Gastrocnemius medialis (tissue), 4 donors: ENCODE data around the gene CHST13. TPM values are rescaled to one million over a fixed set of nuclear protein-coding genes. Genes with fewer than 3 reads are reported as not detected.

Source experiments
- ATAC-seq, 2 donors: fragments of 150-250 bp; one replicate each; pipeline ENCODE4 v1.9.1; 2016
- DNase-seq, 2 donors: peaks; one replicate each; pipeline ENCODE4 v3.0.0-alpha.2; 2019
- H3K27ac ChIP-seq, 4 donors: fragments of 200-600 bp; sonication (generic); 1 replicate in 1 of 4; 2 replicates in 3 of 4; pipeline ENCODE4 v1.5.1; 2016 to 2018; ENCODE audit warnings: mild to moderate bottlenecking in 2 of 4, moderate library complexity in 1 of 4
- H3K27me3 ChIP-seq, 3 donors: fragments of 200-600 bp; sonication (generic) in 2 of 3; 1 replicate in 1 of 3; 2 replicates in 2 of 3; pipeline versions ENCODE4 v1.5.1 to v1.6.0; 2016 to 2019; ENCODE audit warnings: mild to moderate bottlenecking in 1 of 3, moderate library complexity in 1 of 3
- H3K36me3 ChIP-seq, 2 donors: fragments of 200-600 bp; sonication (generic) in 1 of 2; one replicate each; pipeline ENCODE4 v1.5.1; 2017 to 2018
- H3K4me1 ChIP-seq, 2 donors: fragments of 200-600 bp; sonication (generic) in 1 of 2; one replicate each; pipeline ENCODE4 v1.5.1; 2016 to 2017; ENCODE audit warnings: mild to moderate bottlenecking in 2 of 2
- H3K4me3 ChIP-seq, 4 donors: fragments of 200-600 bp; sonication (generic) in 3 of 4; 1 replicate in 1 of 4; 2 replicates in 3 of 4; pipeline ENCODE4 v1.5.1; 2016 to 2019; ENCODE audit warnings: mild to moderate bottlenecking in 2 of 4
- H3K9me3 ChIP-seq, 3 donors: fragments of 200-600 bp; sonication (generic) in 2 of 3; 1 replicate in 1 of 3; 2 replicates in 2 of 3; pipeline ENCODE4 v1.5.1; 2016 to 2019
- POLR2A ChIP-seq, 2 donors: fragments of 450-650 bp; IDR thresholded peaks; one replicate each; pipeline ENCODE4 v1.6.1; 2017; ENCODE audit warnings: antibody characterized with exemption in 2 of 2, mild to moderate bottlenecking in 2 of 2, moderate library complexity in 2 of 2
- in situ Hi-C, 4 donors: fragments of 200-750 bp; cut with MboI; loops; one replicate each; pipeline versions ENCODE4 v1.15.0 to v1.8.0; 2017; ENCODE audit warnings: low sequenced_read_pairs in 4 of 4
- intact Hi-C: fragments of 100-400 bp; cut with DNase I; formaldehyde crosslinking; loops from one replicate; pipeline ENCODE4 v1.15.1; 2023; ENCODE audit warnings: low total_unique reads
- total RNA-seq, 4 donors: library from RNA; depleted of rRNA; stranded (reverse); fragments of >200 nt; gene quantifications; one replicate each; pipeline versions ENCODE4 v1.1.0 to v1.2.3, GENCODE V29; 2016
- TF ChIP-seq, protein P1 (sequence below), 5 experiments: fragments of 450-650 bp in 3 of 5; fragments of 200-600 bp in 2 of 5; sonication (generic) in 2 of 5; IDR thresholded peaks in 4 of 5; conservative IDR thresholded peaks in 1 of 5; 1 replicate in 4 of 5; 2 replicates in 1 of 5; pipeline ENCODE4 v1.5.1; 2016 to 2019; ENCODE audit warnings: antibody characterized with exemption in 5 of 5, mild to moderate bottlenecking in 3 of 5, moderate library complexity in 3 of 5

Gene CHST13
- total RNA-seq, 4 donors from 2014 or later, result 0.49 TPM; not detected in 3

DNA sequence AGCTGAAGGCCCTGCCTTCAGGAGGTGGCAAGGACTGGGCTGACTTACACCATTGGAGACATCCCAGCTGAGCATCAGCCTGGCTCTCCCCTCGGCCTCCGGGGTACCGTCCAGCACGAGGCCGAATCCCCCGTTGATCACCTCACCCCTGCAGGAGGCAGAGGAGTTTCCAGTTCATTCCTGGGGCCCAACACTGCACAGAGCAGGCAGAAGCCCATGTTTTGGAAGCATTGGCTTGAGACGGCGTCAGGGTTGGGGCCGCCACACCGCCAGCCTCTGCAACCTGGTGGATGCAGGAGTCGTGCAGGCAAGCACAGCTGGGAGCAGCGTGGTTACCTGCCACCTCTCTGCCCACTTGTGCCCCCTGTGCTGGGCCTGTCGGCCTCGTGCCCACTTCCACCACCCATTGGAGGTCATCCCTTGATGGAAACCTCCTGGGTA lies 40.6 kb upstream of the CHST13 start:
- intact Hi-C loops (no loop called here), in situ Hi-C loops (no loop called here)
- TF ChIP-seq, protein P1, sequence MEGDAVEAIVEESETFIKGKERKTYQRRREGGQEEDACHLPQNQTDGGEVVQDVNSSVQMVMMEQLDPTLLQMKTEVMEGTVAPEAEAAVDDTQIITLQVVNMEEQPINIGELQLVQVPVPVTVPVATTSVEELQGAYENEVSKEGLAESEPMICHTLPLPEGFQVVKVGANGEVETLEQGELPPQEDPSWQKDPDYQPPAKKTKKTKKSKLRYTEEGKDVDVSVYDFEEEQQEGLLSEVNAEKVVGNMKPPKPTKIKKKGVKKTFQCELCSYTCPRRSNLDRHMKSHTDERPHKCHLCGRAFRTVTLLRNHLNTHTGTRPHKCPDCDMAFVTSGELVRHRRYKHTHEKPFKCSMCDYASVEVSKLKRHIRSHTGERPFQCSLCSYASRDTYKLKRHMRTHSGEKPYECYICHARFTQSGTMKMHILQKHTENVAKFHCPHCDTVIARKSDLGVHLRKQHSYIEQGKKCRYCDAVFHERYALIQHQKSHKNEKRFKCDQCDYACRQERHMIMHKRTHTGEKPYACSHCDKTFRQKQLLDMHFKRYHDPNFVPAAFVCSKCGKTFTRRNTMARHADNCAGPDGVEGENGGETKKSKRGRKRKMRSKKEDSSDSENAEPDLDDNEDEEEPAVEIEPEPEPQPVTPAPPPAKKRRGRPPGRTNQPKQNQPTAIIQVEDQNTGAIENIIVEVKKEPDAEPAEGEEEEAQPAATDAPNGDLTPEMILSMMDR (IDR thresholded peaks at IDR 0.05 in 4 of 5, conservative IDR thresholded peaks at IDR 0.05 in 1 of 5), result no peak
- TF ChIP-seq POLR2A (IDR thresholded peaks at IDR 0.05), result no peak
- ATAC-seq (no peak), DNase-seq (no peak)
- H3K4me3 ChIP-seq, result no peak overlapping the region
- no peaks in the 10 kb centered on the region for H3K27me3 ChIP-seq
- H3K9me3 ChIP-seq, result no peaks in the 10 kb centered on the region
- peaks cover 23 to 43% of the 10 kb centered on the region in 2 donors for H3K4me1 ChIP-seq
- no peaks in the 10 kb centered on the region for H3K36me3 ChIP-seq
- H3K27ac ChIP-seq, result no peak overlapping the region

- ATAC-seq, result peak; percentile 88 to 89
- Histone ChIP-seq H3K9me3 (no peaks in the 10 kb centered on the region), H3K4me3 (no peak overlapping the region), H3K4me1 (peaks cover 23 to 43% of the 10 kb centered on the region in 2 donors), H3K27me3 (no peaks in the 10 kb centered on the region), H3K27ac (peak overlapping the region; percentile 12 to 65 (median 54)), H3K36me3 (no peaks in the 10 kb centered on the region)
- intact Hi-C loops, result no loop called here
- no peak for TF ChIP-seq POLR2A (IDR thresholded peaks at IDR 0.05)
- TF ChIP-seq, protein P1 (IDR thresholded peaks at IDR 0.05 in 4 of 5, conservative IDR thresholded peaks at IDR 0.05 in 1 of 5), result no peak
- DNase-seq, result peak; percentile 68 to 69
- in situ Hi-C loops, result no loop called here
These were observed 39.8 kb upstream of the CHST13 start for GRCh38 chr3:126484148-126484547.

DNA sequence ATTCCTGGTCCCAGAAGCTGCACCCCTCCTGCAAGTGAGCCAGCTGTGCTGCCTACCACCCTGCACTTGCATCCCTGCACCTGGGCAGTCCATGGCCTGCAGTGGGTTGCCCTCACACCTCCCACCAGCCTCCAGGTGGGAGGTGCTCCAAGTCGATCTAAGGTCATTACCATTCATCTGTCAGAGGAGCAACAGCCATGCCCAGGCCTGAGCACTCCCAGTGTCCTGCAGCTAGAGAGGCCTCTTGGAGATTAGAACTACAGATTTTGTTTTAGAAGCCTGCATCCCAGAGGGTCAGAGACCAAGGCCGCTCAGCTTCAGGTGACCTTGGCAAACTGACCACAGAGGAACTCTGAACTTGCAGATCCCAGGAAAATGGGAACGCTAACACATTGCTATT lies 39.3 kb upstream of the CHST13 start:
- ATAC-seq, result no peak
- Histone ChIP-seq H3K27me3 (no peaks in the 10 kb centered on the region), H3K27ac (peak overlapping the region; percentile 12 to 65 (median 54)), H3K9me3 (no peaks in the 10 kb centered on the region), H3K36me3 (no peaks in the 10 kb centered on the region), H3K4me3 (no peak overlapping the region), H3K4me1 (peaks cover 23 to 43% of the 10 kb centered on the region in 2 donors)
- TF ChIP-seq, protein P1 (IDR thresholded peaks at IDR 0.05 in 4 of 5, conservative IDR thresholded peaks at IDR 0.05 in 1 of 5), result no peak
- TF ChIP-seq POLR2A (IDR thresholded peaks at IDR 0.05), result no peak
- in situ Hi-C loops (no loop called here), intact Hi-C loops (no loop called here)
- no peak for DNase-seq

- H3K9me3 ChIP-seq, result no peaks in the 10 kb centered on the region
- DNase-seq, result no peak
These were observed 38.6 kb upstream of the CHST13 start for GRCh38 chr3:126485176-126485897.

More at GRCh38 chr3:126485176-126485897, 38.6 kb upstream of the CHST13 start:
- peaks cover 23 to 44% of the 10 kb centered on the region in 2 donors for H3K4me1 ChIP-seq
- no peak overlapping the region for H3K4me3 ChIP-seq
- ATAC-seq, result no peak
- TF ChIP-seq, protein P1 (IDR thresholded peaks at IDR 0.05 in 4 of 5, conservative IDR thresholded peaks at IDR 0.05 in 1 of 5), result no peak
- intact Hi-C loops, result no loop called here
- in situ Hi-C loops, result no loop called here
- H3K27ac ChIP-seq, result no peak overlapping the region
- H3K27me3 ChIP-seq, result no peaks in the 10 kb centered on the region
- H3K36me3 ChIP-seq, result no peaks in the 10 kb centered on the region
